ENCODE measurements around the gene RRP15. TPM values are rescaled to one million over a fixed set of nuclear protein-coding genes. Genes with fewer than 3 reads are reported as not detected.

RRP15 gene
- total RNA-seq, 1 experiment from 2014 or later = 7.6 TPM

GRCh38 chr1:218328769-218329168 lies 43.7 kb downstream of the RRP15 start:
- DNase-seq (ENCODE audit: low spot score) = no peak
- in situ Hi-C loops (cut with HindIII; ENCODE audit: low sequenced_read_pairs) = no loop called here

- DNase-seq (ENCODE audit: low spot score) = peak; percentile 55
- in situ Hi-C loops (cut with HindIII; ENCODE audit: low sequenced_read_pairs) = no loop called here
Measured at GRCh38 chr1:218330043-218330623, 45.0 kb downstream of the RRP15 start.

GRCh38 chr1:218332416-218332815 lies 47.3 kb downstream of the RRP15 start:
- no peak for DNase-seq (ENCODE audit: low spot score)
- in situ Hi-C loops (cut with HindIII; ENCODE audit: low sequenced_read_pairs) = no loop called here

- in situ Hi-C loops (cut with HindIII; ENCODE audit: low sequenced_read_pairs) = no loop called here
- no peak for DNase-seq (ENCODE audit: low spot score)
Measured at GRCh38 chr1:218336328-218336727, 51.2 kb downstream of the RRP15 start.

GRCh38 chr1:218339267-218339831 lies 54.3 kb downstream of the RRP15 start:
- in situ Hi-C loops (cut with HindIII; ENCODE audit: low sequenced_read_pairs) = no loop called here
- peak; percentile 26 for DNase-seq (ENCODE audit: low spot score)

GRCh38 chr1:218341325-218341724 lies 56.2 kb downstream of the RRP15 start:
- in situ Hi-C loops (cut with HindIII; ENCODE audit: low sequenced_read_pairs) = no loop called here
- DNase-seq (ENCODE audit: low spot score) = no peak

GRCh38 chr1:218342091-218342490 lies 57.0 kb downstream of the RRP15 start:
- in situ Hi-C loops (cut with HindIII; ENCODE audit: low sequenced_read_pairs) = no loop called here
- no peak for DNase-seq (ENCODE audit: low spot score)

GRCh38 chr1:218344814-218345672 lies 60.0 kb downstream of the RRP15 start, which contains the start of gene TGFB2:
Gene TGFB2, plus strand, starts transcription at chr1:218345336. Its CDS starts 1,366 bp downstream, at chr1:218346702.
- in situ Hi-C loops (cut with HindIII; ENCODE audit: low sequenced_read_pairs) = no loop called here
- peak; percentile 47 for DNase-seq (ENCODE audit: low spot score)

GRCh38 chr1:218345673-218346390 lies 60.7 kb downstream of the RRP15 start:
- in situ Hi-C loops (cut with HindIII; ENCODE audit: low sequenced_read_pairs) = no loop called here
- DNase-seq (ENCODE audit: low spot score) = peak; percentile 50

- DNase-seq (ENCODE audit: low spot score) = peak; percentile 13
- in situ Hi-C loops (cut with HindIII; ENCODE audit: low sequenced_read_pairs) = no loop called here
Measured at GRCh38 chr1:218346391-218347204, 61.5 kb downstream of the RRP15 start.

GRCh38 chr1:218347336-218347722 lies 62.2 kb downstream of the RRP15 start:
- no peak for DNase-seq (ENCODE audit: low spot score)
- in situ Hi-C loops (cut with HindIII; ENCODE audit: low sequenced_read_pairs) = no loop called here

GRCh38 chr1:218347723-218348627 lies 62.9 kb downstream of the RRP15 start:
- DNase-seq (ENCODE audit: low spot score) = peak; percentile 12
- in situ Hi-C loops (cut with HindIII; ENCODE audit: low sequenced_read_pairs) = no loop called here

- no peak for DNase-seq (ENCODE audit: low spot score)
- in situ Hi-C loops (cut with HindIII; ENCODE audit: low sequenced_read_pairs) = no loop called here
Measured at GRCh38 chr1:218348628-218349071, 63.6 kb downstream of the RRP15 start.

- in situ Hi-C loops (cut with HindIII; ENCODE audit: low sequenced_read_pairs) = no loop called here
Measured at GRCh38 chr1:218349348-218350034, 64.4 kb downstream of the RRP15 start.

GRCh38 chr1:218350035-218350525 lies 65.0 kb downstream of the RRP15 start:
- in situ Hi-C loops (cut with HindIII; ENCODE audit: low sequenced_read_pairs) = no loop called here
- DNase-seq (ENCODE audit: low spot score) = no peak

More at GRCh38 chr1:218349348-218350034, 64.4 kb downstream of the RRP15 start:
- DNase-seq (ENCODE audit: low spot score) = no peak

- DNase-seq (ENCODE audit: low spot score) = no peak
- in situ Hi-C loops (cut with HindIII; ENCODE audit: low sequenced_read_pairs) = no loop called here
Measured at GRCh38 chr1:218350801-218351266, 65.7 kb downstream of the RRP15 start.
